GM18870 (cell line): ENCODE results near the gene CLCN2.
"Not testable (repeated sequence)": the region's sequence is repeated elsewhere in the genome, so short reads cannot be mapped to it uniquely, and the experiment has no call there.

Experiments
- ATAC-seq: cut with Tn5 transposase; IDR thresholded peaks from one replicate; pipeline ENCODE4 v1.9.1; 2021; ENCODE audit warnings: moderate library complexity; ENCODE audit not compliant: unreplicated experiment

CLCN2 gene

GRCh38 chr3:184347321-184348056 is 13.9 kb downstream of the CLCN2 start:
- ATAC-seq, result no peak

DNA sequence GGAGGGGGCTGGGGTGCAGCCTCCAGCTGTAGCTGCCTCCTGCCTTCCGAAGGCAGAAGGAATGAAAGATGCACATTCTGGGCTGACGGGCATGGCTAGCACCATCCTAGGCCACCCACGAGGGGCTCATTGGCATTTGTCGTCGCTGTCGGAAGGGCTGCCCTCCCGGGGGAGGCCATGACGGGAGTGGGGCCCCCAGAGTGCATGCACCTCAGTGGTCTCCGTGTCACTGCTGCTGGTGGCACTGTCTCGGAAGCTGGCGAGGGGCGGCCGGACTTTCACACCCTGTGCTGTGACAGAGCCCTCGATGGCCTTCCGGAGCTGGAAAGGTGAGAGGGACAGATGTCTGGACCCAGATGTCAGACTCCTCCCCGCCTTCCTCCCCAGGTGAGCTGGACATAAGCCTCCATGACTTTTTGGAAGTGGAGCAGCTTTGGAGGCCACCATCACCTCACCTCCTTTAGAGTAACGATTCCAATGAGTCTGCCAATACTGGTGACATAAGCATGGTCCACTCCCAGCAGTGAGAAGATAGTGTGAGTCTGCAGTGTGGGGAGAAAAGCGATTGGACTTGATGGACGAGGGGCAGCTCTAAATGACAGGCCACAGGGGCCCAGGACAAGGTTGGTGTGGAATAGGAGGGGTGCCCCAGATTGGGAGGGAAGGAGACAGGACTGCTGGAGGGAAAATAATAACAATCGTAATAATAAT is 14.8 kb downstream of the CLCN2 start:
- ATAC-seq, result no peak

DNA sequence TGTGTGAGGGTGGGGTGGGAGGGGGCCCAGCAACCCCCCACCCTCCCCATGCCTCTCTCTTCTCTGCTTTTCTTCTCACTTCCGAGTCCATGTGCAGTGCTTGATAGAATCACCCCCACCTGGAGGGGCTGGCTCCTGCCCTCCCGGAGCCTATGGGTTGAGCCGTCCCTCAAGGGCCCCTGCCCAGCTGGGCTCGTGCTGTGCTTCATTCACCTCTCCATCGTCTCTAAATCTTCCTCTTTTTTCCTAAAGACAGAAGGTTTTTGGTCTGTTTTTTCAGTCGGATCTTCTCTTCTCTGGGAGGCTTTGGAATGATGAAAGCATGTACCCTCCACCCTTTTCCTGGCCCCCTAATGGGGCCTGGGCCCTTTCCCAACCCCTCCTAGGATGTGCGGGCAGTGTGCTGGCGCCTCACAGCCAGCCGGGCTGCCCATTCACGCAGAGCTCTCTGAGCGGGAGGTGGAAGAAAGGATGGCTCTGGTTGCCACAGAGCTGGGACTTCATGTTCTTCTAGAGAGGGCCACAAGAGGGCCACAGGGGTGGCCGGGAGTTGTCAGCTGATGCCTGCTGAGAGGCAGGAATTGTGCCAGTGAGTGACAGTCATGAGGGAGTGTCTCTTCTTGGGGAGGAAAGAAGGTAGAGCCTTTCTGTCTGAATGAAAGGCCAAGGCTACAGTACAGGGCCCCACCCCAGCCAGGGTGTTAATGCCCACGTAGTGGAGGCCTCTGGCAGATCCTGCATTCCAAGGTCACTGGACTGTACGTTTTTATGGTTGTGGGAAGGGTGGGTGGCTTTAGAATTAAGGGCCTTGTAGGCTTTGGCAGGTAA is 15.9 kb downstream of the CLCN2 start:
- ATAC-seq, result no peak

DNA sequence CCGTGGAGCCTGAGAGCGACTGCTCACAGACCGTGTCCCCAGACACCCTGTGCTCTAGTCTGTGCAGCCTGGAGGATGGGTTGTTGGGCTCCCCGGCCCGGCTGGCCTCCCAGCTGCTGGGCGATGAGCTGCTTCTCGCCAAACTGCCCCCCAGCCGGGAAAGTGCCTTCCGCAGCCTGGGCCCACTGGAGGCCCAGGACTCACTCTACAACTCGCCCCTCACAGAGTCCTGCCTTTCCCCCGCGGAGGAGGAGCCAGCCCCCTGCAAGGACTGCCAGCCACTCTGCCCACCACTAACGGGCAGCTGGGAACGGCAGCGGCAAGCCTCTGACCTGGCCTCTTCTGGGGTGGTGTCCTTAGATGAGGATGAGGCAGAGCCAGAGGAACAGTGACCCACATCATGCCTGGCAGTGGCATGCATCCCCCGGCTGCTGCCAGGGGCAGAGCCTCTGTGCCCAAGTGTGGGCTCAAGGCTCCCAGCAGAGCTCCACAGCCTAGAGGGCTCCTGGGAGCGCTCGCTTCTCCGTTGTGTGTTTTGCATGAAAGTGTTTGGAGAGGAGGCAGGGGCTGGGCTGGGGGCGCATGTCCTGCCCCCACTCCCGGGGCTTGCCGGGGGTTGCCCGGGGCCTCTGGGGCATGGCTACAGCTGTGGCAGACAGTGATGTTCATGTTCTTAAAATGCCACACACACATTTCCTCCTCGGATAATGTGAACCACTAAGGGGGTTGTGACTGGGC is 16.7 kb downstream of the CLCN2 start:
- no peak for ATAC-seq

DNA sequence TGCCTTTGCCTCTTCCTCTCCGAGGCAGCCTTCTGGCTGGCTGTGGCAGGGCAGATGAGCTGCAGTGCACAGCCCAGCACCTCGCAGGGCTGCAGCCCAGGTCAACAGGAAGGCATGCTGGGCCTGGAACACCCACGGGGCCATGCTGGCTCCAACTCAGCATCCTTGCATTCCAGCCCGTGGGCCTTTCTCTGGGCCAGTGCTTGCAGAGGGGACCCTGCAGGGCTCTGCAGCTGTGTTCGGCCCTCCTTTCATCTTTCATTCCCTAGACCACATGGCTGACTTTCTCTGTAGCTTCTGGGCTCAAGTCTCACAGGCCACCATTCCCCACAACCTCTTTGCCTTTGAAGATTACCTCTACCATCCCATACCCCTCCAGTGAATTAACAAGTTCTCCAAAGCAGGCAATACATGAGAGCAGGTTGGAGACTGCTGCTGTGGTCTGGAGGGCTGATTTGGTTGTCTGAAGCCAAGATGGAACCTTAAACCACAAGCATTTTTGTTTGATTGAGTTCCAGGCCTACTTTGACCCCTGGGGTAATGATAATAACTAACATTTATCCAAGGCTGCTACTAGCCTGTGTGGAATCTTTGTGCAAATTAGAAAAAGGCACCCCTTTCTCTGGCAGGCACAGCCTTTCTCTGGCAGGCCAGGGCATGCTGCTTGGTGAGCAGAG is 18.1 kb downstream of the CLCN2 start:
- no peak for ATAC-seq

DNA sequence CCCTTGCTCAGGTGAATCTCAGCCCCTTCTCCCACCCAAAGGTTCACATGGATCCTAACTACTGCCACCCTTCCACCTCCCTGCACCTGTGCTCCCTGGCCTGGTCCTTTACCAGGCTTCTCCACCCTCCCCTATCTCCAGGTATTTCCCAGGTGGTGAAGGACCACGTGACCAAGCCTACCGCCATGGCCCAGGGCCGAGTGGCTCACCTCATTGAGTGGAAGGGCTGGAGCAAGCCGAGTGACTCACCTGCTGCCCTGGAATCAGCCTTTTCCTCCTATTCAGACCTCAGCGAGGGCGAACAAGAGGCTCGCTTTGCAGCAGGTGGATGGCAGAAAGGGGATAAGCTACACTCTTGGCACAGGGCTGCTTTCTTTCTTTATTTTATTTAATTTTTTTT is 19.5 kb downstream of the CLCN2 start:
- no peak for ATAC-seq

DNA sequence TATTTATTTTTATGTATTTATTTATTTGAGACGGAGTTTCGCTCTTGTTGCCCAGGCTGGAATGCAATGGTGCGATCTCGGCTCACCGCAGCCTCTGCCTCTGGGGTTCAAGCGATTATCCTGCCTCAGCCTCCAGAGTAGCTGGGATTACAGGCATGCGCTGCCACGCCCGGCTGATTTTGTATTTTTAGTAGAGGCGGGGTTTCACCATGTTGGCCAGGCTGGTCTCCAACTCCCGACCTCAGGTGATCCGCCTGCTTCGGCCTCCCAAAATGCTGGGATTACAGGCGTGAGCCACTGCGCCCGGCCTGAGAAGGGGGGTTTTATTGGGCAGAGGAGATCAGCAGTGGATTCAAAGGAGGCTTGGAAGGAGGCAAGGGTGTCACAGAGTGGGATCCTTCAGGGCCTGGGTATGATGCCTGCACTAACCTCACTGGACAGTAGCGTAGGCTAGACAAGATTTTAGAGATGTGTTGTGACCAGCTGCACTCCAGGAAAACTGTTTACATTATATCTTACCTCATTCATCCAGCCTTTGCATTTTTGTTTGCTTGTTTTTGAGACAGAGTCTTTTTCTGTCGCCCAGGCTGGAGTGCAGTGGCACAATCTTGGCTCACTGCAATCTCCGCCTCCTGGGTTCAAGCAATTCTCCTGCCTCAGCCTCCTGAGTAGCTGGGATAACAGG is 21.8 kb downstream of the CLCN2 start:
- not testable (repeated sequence) for ATAC-seq

- no peak for ATAC-seq
Observed at GRCh38 chr3:184339001-184339400, 22.4 kb downstream of the CLCN2 start.

DNA sequence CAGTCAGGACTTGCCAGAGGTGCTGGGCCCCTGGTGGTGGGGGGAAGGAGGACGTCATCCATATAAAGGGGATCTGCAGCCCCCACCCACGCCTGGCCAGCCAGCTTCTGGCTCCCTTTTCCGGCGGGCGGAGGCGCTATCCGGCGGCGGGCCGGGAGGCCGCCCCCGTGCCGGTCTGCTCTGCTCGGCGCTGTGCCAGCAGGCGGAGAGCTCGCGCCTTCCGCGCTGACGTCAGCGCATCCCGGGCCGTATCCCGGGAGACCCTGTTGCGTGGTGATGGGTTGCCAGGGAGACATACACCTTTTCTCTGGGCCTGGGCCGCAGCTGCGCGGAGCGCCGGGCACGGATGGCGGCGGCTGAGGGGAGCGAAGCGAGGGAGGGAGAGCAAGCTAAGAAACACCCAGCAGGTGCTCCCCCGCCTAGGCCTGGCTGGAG is 22.9 kb downstream of the CLCN2 start:
- ATAC-seq, result no peak

DNA sequence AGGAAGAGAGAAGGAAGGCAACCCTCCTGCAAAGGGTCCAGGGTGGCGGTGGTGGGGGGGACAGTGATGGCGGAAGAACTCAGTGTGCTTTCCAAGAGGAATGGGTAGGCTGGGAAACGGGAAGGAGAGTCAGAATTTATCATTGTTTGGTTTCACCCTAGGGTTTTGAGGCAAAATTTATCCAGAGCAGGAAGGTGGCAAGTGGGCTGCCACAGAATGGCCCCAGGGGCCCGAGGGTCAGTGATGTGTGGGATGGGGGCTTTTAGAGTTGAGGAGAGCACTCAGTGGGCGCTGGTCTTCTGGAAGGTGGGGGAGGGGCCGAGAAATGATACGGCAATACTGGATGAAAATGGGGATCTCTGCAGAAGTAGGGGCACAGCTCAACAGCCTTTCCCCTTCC is 23.4 kb downstream of the CLCN2 start:
- ATAC-seq, result no peak

DNA sequence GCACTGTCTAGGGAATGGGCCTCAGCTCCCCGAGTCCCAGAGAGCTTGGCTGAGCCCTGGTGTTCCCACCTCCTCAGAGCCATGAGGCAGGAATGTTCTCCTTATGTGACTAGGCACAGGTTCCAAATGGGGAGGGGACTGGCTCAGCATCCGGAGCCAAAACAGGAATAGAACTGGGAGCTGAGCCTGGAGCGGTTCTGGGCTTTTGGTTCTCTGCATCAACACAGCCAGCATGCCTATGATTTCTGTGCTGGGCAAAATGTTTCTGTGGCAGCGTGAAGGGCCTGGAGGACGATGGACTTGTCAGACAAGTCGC is 24.0 kb downstream of the CLCN2 start, which contains the start of gene FAM131A:
TSS of gene FAM131A (plus strand) at position 202 of the 316 bp plus-strand sequence. CDS start at position 233, 31 bp downstream.
- ATAC-seq, result no peak

DNA sequence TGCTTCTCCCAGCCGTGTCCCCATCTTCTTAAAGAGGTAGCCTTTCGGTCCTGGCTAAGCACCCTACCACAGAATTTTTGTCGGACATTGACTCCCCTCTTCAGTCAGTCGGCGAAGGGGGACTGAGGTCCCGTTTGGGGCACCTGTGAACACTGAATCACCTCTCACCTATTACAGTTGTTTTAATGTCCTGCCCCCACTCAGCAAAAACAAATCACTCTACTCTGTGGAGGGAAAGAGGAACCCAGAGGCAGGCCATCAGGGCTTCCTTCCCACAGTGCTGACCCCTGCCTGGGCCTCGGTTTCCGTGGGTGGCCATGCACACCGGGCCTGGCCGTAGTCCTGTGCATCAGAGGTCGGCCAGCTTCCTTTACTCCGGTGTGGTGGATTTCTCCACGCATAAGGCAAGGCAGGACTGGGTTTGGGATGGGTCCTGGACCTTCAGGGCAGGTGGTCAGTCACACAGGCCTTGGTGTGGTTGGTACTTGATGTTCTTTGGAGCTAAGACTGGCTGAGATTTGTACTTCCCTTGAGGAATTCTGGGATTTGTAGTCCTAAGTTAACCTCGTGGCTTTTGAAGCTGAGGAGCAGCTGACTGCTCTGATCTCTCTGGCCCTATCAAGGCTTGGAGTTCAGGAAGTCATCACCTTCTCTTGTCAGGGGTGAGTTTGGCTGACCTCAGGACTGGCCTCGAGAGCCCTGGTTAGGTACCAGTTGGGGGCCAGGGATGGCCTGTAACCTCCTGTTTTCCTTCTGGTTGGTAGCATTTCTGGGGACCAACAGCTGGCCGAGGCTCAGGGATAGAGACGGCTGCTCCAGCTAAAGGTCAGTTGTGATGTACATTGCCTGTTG is 24.6 kb downstream of the CLCN2 start:
- ATAC-seq, result no peak

GRCh38 chr3:184335661-184336546 is 25.5 kb downstream of the CLCN2 start:
- ATAC-seq, result no peak

GRCh38 chr3:184335291-184335660 is 26.1 kb downstream of the CLCN2 start:
- ATAC-seq, result no peak

GRCh38 chr3:184334470-184335158 is 26.8 kb downstream of the CLCN2 start:
- ATAC-seq, result no peak

GRCh38 chr3:184333700-184334099 is 27.7 kb downstream of the CLCN2 start:
- ATAC-seq, result no peak

DNA sequence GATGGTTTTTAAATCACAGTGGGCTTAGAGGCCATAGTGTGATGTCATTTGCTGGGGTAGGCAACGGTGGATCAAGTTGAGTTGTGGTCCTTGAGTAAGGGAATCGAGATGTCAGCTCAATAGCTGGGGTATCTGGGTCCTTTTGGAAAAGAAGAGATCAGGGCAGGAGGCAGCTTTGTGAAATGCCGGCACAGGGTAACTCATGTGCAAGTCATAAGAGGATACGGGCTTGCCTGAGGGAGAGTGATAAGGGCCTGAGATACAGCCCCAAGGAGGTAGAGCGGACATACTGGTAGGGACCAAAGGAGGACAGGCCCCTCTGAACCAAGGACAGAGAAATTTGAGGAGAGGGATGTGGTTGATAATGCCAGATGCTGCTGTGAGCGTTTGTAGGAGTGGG is 28.2 kb downstream of the CLCN2 start:
- ATAC-seq, result no peak
